A673 (cell line): ENCODE results near the gene PSORS1C1. TPM values are rescaled to one million over a fixed set of nuclear protein-coding genes. Genes with fewer than 3 reads are reported as not detected.
"Not testable (repeated sequence)": the region's sequence is repeated elsewhere in the genome, so short reads cannot be mapped to it uniquely, and the experiment has no call there.

Source experiments
- BruUV-seq: library from RNA; stranded (reverse); fragments of 400-500 nt; replicated peaks from 2 replicates; lab custom pipeline; 2021; lab: Mats Ljungman, UMichigan
- CTCF ChIA-PET: fragments of 300-600 bp; sonication (Branson Sonifier 250); formaldehyde crosslinking; loops from one replicate; lab custom pipeline; 2022; ENCODE audit warnings: antibody characterized with exemption; lab: Charles Lee
- POLR2A ChIA-PET: fragments of 300-600 bp; sonication (Branson Sonifier 250); formaldehyde crosslinking; loops from one replicate; lab custom pipeline; 2022; ENCODE audit warnings: antibody characterized with exemption; ENCODE audit not compliant: low non-redundant PET; lab: Charles Lee
- DNase-seq: peaks from one replicate; pipeline ENCODE4 v3.0.0-alpha.2; 2015; ENCODE audit warnings: low spot score
- H3K27ac ChIP-seq: fragments of 200-600 bp; sonication (generic); 2 replicates; pipeline ENCODE4 v1.5.1; 2016; ENCODE audit warnings: mixed run types, low read depth, mild to moderate bottlenecking, mixed read lengths, antibody characterized with exemption, low read length; ENCODE audit not compliant: poor library complexity, severe bottlenecking
- H3K27me3 ChIP-seq: fragments of 200-600 bp; sonication (generic); replicated peaks from 2 replicates; pipeline ENCODE4 v1.6.1; 2017; ENCODE audit warnings: mixed run types, low read depth, mild to moderate bottlenecking, mixed read lengths, antibody characterized with exemption, low read length; ENCODE audit not compliant: insufficient read depth, poor library complexity
- H3K36me3 ChIP-seq: fragments of 200-600 bp; sonication (generic); 2 replicates; pipeline ENCODE4 v1.6.1; 2016; ENCODE audit warnings: mixed run types, mild to moderate bottlenecking, mixed read lengths, antibody characterized with exemption, low read length; ENCODE audit not compliant: insufficient read depth, poor library complexity, severe bottlenecking
- H3K4me1 ChIP-seq: fragments of 200-600 bp; sonication (generic); 2 replicates; pipeline ENCODE4 v1.6.1; 2017; ENCODE audit warnings: mixed run types, mild to moderate bottlenecking, mixed read lengths, antibody characterized with exemption, low read length; ENCODE audit not compliant: insufficient read depth, poor library complexity, severe bottlenecking
- H3K4me3 ChIP-seq: fragments of 200-600 bp; sonication (generic); 2 replicates; pipeline ENCODE4 v1.5.1; 2016; ENCODE audit warnings: low read depth, mixed run types, mild to moderate bottlenecking, mixed read lengths, low read length; ENCODE audit not compliant: poor library complexity, severe bottlenecking
- H3K9me3 ChIP-seq: fragments of 200-600 bp; sonication (generic); 2 replicates; pipeline ENCODE4 v1.6.1; 2016; ENCODE audit warnings: mixed run types, low read depth, mild to moderate bottlenecking, mixed read lengths, antibody characterized with exemption, low read length; ENCODE audit not compliant: poor library complexity, severe bottlenecking
- CTCF ChIP-seq: fragments of 300-800, 200-600 bp; sonication (generic); conservative IDR thresholded peaks from 2 replicates; pipeline ENCODE4 v1.5.1; 2017; ENCODE audit warnings: low read depth, mild to moderate bottlenecking, antibody characterized with exemption, low read length, moderate library complexity, mixed read lengths
- EZH2 ChIP-seq: fragments of 200-600 bp; sonication (generic); IDR thresholded peaks from 2 replicates; pipeline ENCODE4 v1.6.1; 2017; ENCODE audit warnings: borderline replicate concordance, low read depth, mild to moderate bottlenecking, mixed read lengths, antibody characterized with exemption, low read length; ENCODE audit not compliant: poor library complexity, severe bottlenecking
- intact Hi-C: fragments of 100-400 bp; cut with micrococcal nuclease; formaldehyde crosslinking; loops from one replicate; pipeline ENCODE4 v1.10.0; 2022; ENCODE audit not compliant: unreplicated experiment
- total RNA-seq: library from RNA; stranded (reverse); gene quantifications from 2 replicates; pipeline ENCODE4 v1.2.3, GENCODE V29; 2021

The PSORS1C1 gene
- total RNA-seq, 1 experiment from 2014 or later, result not detected

DNA sequence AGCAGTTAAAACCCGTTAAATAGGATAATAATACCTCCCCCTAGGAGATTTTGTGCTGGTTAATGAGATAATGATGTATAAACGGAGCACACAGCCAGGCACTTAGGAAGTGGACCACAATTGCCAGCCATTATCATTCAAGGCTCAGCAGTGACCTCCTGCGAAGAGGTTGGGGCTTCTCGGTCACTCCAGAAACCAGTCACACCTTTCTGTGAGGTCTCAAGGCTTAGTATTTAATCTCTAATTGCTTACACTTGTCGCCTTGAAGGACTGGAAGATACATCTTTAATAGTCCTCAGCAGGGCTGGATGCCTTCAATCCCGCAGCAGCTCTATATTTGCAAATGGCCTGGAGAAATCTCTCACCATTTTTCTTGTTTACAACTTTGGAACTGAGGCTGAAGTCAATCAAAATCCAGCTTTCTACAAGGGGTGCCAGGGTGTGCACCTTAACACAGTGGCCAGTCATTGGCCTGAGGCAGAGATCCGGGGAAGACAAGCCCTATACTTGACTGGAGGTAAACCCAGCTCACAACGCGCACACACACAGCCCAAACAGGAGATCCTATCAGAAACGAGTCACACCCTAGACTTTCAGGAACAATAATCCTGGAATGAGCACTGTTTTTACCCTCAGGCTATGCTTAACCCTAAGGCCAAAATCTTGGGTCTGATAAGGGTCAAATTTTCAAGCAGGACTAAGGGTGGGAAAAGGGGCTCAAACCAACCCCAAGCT lies 54.7 kb downstream of the PSORS1C1 start:
- Histone ChIP-seq H3K4me1 (no peaks in the 10 kb centered on the region), H3K9me3 (no peaks in the 10 kb centered on the region), H3K4me3 (no peak overlapping the region), H3K27me3 (no peaks in the 10 kb centered on the region), H3K27ac (no peak overlapping the region), H3K36me3 (no peaks in the 10 kb centered on the region)
- ChIA-PET CTCF (interaction anchor here (0.6 kb wide), 1 partner anchor 32 kb away, joined by 3 read pairs; no protein-coding TSS in a partner anchor), POLR2A (interaction anchor here (0.6 kb wide), 1 partner anchor 877 kb away, joined by 3 read pairs; no protein-coding TSS in a partner anchor)
- no peak for DNase-seq
- BruUV-seq, result no TSS peak
- intact Hi-C loops, result no loop called here
- TF ChIP-seq EZH2 (no peak), CTCF (no peak)

DNA sequence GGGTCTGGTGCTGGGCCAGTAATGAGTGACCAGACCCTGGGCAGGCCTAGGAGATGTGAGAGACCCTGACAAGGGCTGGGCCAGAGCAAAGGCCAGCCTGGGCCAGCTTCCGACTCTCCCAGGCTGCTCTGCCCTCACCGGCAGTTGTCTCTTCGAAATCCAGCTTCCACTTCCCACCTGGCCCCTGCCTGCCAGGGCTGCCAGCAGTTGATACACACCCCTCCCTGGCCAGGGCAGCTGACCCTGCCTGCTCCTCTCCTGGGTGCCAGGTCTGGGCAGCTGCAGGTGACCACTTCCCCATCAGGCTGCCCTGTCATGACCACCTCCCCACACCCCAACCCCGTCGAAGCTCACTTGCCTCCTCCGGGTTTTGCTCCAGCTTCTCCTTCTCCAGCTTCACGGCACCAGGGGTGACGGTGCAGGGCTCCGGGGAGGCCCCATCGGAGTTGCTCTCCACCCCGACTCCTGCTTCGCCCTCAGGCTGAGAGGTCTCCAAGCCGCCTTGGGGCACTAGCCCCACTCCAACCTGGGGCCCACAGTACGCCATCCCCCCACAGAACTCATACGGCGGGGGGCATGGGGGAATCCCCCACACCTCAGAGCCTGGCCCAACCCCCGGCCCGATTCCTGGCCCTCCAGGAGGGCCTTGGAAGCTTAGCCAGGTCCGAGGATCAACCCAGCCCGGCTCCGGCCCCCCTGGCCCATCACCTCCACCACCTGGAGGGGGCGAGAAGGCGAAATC lies 55.4 kb downstream of the PSORS1C1 start:
- DNase-seq, intact Hi-C loops, H3K27ac ChIP-seq, H3K36me3 ChIP-seq, BruUV-seq, H3K27me3 ChIP-seq, H3K9me3 ChIP-seq, H3K4me3 ChIP-seq, H3K4me1 ChIP-seq: not testable (repeated sequence)
- POLR2A ChIA-PET, result interaction anchor here (0.6 kb wide), 1 partner anchor 876 kb away, joined by 3 read pairs; no protein-coding TSS in a partner anchor
- CTCF ChIA-PET, result interaction anchor here (0.6 kb wide), 1 partner anchor 33 kb away, joined by 3 read pairs; no protein-coding TSS in a partner anchor

DNA sequence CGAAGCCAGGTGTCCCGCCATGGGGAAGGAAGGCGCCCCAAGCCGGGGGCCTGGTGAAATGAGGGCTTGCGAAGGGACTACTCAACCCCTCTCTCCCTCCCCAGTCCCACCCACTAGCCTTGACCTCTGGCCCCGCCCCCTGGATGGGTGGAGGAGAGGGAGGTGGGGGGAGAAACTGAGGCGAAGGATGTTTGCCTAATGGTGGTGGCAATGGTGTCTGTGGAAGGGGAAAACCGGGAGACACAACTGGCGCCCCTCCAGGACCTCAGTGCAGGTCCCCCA lies 55.9 kb downstream of the PSORS1C1 start, which contains the start of gene POU5F1:
POU5F1 (minus strand) TSS at position 83 of the 282 bp plus-strand sequence; CDS start at position 21, 62 bp downstream.
- Histone ChIP-seq H3K4me1 (no peaks in the 10 kb centered on the region), H3K27ac (no peak within 1 kb of the TSS), H3K27me3 (no peaks in the 10 kb centered on the region), H3K4me3 (no peak within 1 kb of the TSS), H3K9me3 (no peaks in the 10 kb centered on the region), H3K36me3 (no peaks in the 10 kb centered on the region)
- DNase-seq, result no peak
- CTCF ChIA-PET, result no interaction called here
- POLR2A ChIA-PET, result no interaction called here
- intact Hi-C loops, result no loop called here
- no TSS peak for BruUV-seq
- TF ChIP-seq CTCF, result no peak
- TF ChIP-seq EZH2, result no peak
